Activated naive CD8-positive, alpha-beta T cell treated with anti-CD3 and anti-CD28 coated beads for 36 hours (primary cell): Measurements from ENCODE around the gene RTL3. TPM values are rescaled to one million over a fixed set of nuclear protein-coding genes. Genes with fewer than 3 reads are reported as not detected.

Source experiments
- DNase-seq: peaks from one replicate; pipeline ENCODE4 v3.0.0; 2021
- H3K27ac Mint-ChIP-seq: one replicate; pipeline ENCODE4 v1.8.0; 2022; ENCODE audit warnings: mild to moderate bottlenecking, moderate library complexity, mixed read lengths
- H3K27me3 Mint-ChIP-seq: one replicate; pipeline ENCODE4 v1.8.0; 2022; ENCODE audit warnings: mild to moderate bottlenecking, mixed read lengths
- H3K36me3 Mint-ChIP-seq: one replicate; pipeline ENCODE4 v1.8.0; 2021; ENCODE audit warnings: mild to moderate bottlenecking, mixed read lengths
- H3K4me1 Mint-ChIP-seq: one replicate; pipeline ENCODE4 v1.8.0; 2021; ENCODE audit warnings: mixed read lengths
- H3K4me3 Mint-ChIP-seq: one replicate; pipeline ENCODE4 v1.8.0; 2022; ENCODE audit warnings: mild to moderate bottlenecking, moderate library complexity, mixed read lengths
- H3K9me3 Mint-ChIP-seq: one replicate; pipeline ENCODE4 v1.8.0; 2022; ENCODE audit warnings: mixed read lengths
- total RNA-seq, 2 experiments: library from RNA; stranded (reverse); gene quantifications; one replicate each; pipeline ENCODE4 v1.2.3, GENCODE V29; 2021

Gene RTL3, protein sequence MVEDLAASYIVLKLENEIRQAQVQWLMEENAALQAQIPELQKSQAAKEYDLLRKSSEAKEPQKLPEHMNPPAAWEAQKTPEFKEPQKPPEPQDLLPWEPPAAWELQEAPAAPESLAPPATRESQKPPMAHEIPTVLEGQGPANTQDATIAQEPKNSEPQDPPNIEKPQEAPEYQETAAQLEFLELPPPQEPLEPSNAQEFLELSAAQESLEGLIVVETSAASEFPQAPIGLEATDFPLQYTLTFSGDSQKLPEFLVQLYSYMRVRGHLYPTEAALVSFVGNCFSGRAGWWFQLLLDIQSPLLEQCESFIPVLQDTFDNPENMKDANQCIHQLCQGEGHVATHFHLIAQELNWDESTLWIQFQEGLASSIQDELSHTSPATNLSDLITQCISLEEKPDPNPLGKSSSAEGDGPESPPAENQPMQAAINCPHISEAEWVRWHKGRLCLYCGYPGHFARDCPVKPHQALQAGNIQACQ
- not detected for total RNA-seq

DNA sequence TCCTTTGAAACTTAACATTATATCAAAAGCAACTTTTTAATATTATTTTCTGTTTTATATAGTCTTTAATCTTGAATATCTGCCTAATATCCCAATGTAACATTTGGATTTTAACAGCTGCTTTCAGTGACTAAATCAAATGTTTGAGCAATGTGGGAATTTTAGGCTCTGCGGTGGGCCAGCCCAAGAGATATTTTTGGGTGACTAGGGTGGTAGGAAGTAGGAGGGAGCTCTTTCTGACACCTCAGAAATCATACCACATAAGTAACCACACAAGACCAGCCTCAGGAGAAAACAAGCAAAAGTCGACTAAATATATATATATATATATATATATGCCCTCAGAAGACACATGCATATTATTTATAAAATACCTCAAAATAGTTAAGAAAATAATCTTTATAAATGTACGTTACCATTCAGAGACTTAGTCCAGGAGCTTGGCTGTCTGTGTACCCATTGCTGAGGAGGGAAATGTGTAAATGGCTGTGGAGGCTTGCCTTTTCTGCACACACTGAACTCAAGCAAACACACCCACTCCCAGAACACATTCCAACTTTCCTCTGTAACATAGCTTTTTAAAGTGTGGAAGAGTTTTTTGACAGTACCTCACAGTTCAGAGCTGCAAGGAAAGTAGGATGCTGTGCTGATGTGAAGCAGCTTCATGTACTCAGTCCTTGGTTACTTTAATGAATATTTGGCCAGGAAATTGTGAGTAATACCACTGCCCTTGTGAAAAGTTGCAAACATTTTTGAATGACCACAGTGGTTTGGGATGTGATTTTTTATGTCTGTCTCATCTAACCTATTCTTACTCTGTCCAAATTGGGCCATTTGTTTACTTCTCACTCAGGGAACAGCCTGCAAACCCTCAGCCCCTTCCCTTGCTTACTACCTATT is at the start of gene RTL3:
TSS of gene RTL3 (minus strand) at position 484 of the 900 bp plus-strand sequence. CDS start 908 bp downstream, outside the sequence.
- peaks cover 9% of the 10 kb centered on the region for H3K4me1 Mint-ChIP-seq
- no peaks in the 10 kb centered on the region for H3K36me3 Mint-ChIP-seq
- no peak within 1 kb of the TSS for H3K27ac Mint-ChIP-seq
- no peak for DNase-seq
- no peaks in the 10 kb centered on the region for H3K9me3 Mint-ChIP-seq
- H3K4me3 Mint-ChIP-seq = no peak within 1 kb of the TSS
- peaks cover 3% of the 10 kb centered on the region for H3K27me3 Mint-ChIP-seq

DNA sequence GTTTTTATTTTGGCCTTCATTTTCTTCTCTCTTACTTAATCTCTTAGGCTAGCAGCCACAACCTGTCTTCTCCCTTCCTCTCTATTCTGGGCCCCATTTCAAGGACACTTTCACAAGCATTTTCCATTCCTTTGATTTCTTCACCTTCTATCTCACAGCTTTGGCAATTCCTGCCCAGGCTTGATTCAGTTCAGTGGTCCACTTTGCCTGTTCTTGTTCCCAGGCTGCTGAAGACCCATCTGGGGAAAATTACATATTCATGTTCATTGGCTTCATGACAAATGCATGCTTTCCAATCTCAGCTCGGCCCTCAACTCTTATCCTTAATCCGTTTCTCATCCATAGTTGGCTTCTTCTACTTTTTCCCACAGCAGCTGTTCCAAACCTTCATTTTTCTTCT is 49.7 kb upstream of the RTL3 start:
- Mint-ChIP-seq H3K9me3 (no peaks in the 10 kb centered on the region), H3K27me3 (no peaks in the 10 kb centered on the region), H3K36me3 (no peaks in the 10 kb centered on the region), H3K4me3 (no peak overlapping the region), H3K27ac (no peak overlapping the region), H3K4me1 (no peaks in the 10 kb centered on the region)
- no peak for DNase-seq

DNA sequence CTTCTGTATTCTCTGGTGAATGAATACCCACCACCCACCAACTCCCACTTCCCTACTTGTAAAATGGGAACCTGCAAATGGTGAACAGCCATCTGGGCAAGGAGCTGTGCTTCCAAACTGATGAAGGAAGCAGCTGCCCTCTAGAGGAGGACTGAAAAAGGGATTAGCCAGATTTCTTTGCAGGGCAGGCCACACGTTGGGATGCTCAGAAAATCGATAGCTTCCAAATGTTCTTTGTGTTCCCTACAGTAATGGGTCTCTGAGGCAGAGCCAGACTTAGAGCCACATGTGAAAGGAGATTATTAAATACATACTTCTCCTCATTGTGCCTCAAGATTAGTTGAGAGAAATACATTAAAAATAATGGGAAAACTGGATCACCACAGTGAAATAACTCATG is 49.1 kb upstream of the RTL3 start:
- Mint-ChIP-seq H3K9me3 (no peaks in the 10 kb centered on the region), H3K27ac (no peak overlapping the region), H3K27me3 (no peaks in the 10 kb centered on the region), H3K4me3 (no peak overlapping the region), H3K4me1 (no peaks in the 10 kb centered on the region), H3K36me3 (no peaks in the 10 kb centered on the region)
- no peak for DNase-seq

DNA sequence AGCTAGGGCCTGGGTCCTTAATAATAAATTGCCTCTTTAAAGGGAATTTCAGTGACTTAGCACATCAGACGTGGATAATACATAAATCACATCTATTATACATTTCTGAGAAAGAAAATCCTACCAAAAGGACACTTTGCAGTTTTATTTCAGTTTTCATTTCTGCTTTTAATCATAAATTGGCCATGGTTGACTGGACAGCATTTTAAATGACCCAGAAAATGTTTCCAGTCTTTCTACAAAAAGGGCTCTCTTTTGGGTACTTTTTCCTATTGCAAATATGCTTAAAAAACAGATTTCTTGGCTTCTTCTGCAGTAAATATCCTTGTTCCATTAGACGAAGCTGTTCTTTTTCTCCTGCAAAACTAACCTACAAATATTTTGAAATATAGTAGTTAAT is 46.9 kb upstream of the RTL3 start:
- H3K4me1 Mint-ChIP-seq = no peaks in the 10 kb centered on the region
- no peak for DNase-seq
- no peaks in the 10 kb centered on the region for H3K9me3 Mint-ChIP-seq
- H3K27ac Mint-ChIP-seq = no peak overlapping the region
- H3K27me3 Mint-ChIP-seq = no peaks in the 10 kb centered on the region
- no peak overlapping the region for H3K4me3 Mint-ChIP-seq
- H3K36me3 Mint-ChIP-seq = no peaks in the 10 kb centered on the region

DNA sequence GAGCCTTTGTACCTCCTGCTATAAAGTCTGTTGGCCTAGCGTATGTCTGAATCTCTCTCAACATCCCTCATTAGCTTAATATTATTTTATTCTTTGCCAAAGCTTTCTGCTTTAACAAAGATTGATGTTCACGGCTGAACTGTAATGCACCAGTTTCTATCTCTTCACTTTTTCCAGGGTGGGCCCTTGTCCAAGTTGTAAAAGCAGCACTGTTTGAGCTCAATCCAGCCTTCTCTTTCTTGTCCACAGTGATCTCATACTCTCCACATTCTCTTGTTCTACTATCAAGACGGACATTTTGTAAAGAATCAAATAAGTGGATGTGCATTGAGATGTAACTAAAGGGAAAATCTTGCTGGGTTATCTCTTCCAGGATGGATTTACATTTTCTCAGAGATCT is 34.4 kb upstream of the RTL3 start:
- Mint-ChIP-seq H3K9me3 (peaks cover 4% of the 10 kb centered on the region), H3K4me3 (no peak overlapping the region), H3K4me1 (no peaks in the 10 kb centered on the region), H3K27me3 (no peaks in the 10 kb centered on the region), H3K36me3 (no peaks in the 10 kb centered on the region), H3K27ac (no peak overlapping the region)
- no peak for DNase-seq

DNA sequence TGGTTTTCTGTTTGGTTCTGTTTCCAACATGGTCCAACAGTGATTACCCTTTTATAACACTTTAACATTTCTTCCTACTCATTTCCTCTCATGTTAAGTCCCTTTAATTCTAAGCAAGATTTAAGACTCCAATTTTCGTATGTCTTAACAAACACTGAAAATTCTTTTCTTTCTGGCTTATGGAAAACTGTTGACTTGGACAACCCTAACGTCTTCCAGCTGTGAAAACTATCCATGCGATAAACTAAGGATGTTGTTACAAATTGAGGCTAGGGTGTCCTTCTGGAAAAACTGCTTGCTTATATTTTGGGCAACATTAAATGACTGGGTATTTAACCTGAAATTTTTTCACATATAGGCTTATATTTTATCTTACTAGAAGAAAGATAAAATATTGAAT is 33.9 kb upstream of the RTL3 start:
- Mint-ChIP-seq H3K9me3 (peaks cover 4% of the 10 kb centered on the region), H3K36me3 (no peaks in the 10 kb centered on the region), H3K27ac (no peak overlapping the region), H3K27me3 (no peaks in the 10 kb centered on the region), H3K4me3 (no peak overlapping the region), H3K4me1 (no peaks in the 10 kb centered on the region)
- DNase-seq = no peak

DNA sequence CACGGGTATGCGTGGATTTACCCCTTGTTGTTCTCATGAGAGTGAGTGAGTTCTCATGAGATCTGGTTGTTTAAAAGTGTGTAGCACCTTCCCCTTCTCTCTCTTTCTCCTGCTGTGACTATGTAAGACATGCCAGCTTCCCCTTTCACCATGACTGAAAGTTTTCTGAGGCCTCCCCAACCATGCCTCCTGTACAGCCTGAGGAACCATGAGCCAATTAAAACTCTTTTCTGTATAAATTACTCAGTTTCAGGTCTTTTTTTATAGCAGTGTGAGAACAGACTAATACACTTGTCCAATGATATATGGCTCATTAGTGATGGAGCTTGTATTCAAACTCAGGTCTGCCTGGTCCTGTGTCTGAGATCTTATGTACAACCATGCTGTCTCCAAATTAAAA is 28.5 kb upstream of the RTL3 start:
- Mint-ChIP-seq H3K27me3 (no peaks in the 10 kb centered on the region), H3K4me1 (peaks cover 2% of the 10 kb centered on the region), H3K27ac (no peak overlapping the region), H3K36me3 (no peaks in the 10 kb centered on the region), H3K9me3 (no peaks in the 10 kb centered on the region), H3K4me3 (no peak overlapping the region)
- DNase-seq = no peak

DNA sequence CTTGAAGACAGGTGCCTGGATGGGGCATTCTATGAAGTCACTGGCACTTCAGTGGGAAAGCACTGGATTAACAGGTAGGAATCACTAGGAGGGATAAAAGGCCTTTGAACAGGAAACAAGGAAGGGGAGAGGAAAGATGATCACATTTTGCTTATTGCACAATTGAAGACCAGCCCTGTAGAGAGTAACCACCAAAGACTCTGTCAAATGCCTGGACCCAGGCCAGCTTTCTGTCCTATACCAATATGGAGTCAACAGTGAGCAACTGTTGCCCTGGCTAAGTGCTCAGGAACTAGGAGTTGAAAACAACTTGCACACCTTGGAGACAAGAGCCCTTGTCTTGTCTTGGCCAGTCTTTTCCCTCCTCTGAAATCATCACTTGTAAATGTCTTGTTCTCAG is 14.1 kb upstream of the RTL3 start:
- H3K9me3 Mint-ChIP-seq = peaks cover 3% of the 10 kb centered on the region
- H3K36me3 Mint-ChIP-seq = no peaks in the 10 kb centered on the region
- no peaks in the 10 kb centered on the region for H3K4me1 Mint-ChIP-seq
- DNase-seq = no peak
- H3K27ac Mint-ChIP-seq = no peak overlapping the region
- H3K27me3 Mint-ChIP-seq = no peaks in the 10 kb centered on the region
- H3K4me3 Mint-ChIP-seq = no peak overlapping the region

DNA sequence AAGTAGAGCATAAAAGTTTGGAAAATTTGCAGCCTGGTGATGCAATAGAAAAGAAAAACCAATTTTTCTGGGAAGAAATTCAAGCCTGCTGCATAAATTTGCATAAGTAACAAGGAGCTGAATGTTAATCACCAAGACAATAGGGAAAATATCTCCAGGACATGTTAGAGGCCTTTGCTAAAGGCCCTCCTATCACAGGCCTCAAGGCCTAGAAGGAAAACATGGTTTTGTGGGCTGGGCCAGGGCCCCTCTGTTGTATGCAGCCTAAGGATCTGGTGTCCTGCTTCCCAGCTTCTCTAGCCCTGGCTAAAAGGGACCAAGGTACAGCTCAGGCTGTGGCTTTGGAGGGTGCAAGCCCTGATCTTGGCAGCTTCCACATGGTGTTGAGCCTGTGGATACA is 6.2 kb upstream of the RTL3 start:
- Mint-ChIP-seq H3K4me1 (no peaks in the 10 kb centered on the region), H3K27me3 (no peaks in the 10 kb centered on the region), H3K9me3 (no peaks in the 10 kb centered on the region), H3K36me3 (no peaks in the 10 kb centered on the region), H3K27ac (no peak overlapping the region), H3K4me3 (no peak overlapping the region)
- no peak for DNase-seq

DNA sequence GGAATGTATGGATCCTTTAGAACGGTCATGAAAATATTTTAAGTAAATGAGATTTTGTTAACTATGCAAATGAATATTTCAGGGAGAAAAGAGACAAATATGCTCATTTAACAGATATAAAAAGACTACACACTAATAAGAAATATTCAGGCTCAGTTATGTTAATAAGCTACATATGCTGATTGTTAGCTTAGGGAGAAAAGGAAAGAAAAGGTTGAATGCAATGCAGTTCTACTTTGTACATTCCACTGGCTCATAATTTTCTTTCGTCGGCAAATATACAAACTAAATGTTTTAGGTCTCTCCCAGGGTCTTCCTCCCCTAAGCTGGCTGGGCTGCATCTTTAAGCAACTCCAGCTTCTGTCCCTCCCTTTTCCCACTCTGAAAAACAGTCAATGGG is 2.7 kb upstream of the RTL3 start:
- peaks cover 9% of the 10 kb centered on the region for H3K4me1 Mint-ChIP-seq
- H3K36me3 Mint-ChIP-seq = no peaks in the 10 kb centered on the region
- H3K4me3 Mint-ChIP-seq = no peak overlapping the region
- H3K27ac Mint-ChIP-seq = no peak overlapping the region
- DNase-seq = no peak
- no peaks in the 10 kb centered on the region for H3K27me3 Mint-ChIP-seq
- no peaks in the 10 kb centered on the region for H3K9me3 Mint-ChIP-seq

DNA sequence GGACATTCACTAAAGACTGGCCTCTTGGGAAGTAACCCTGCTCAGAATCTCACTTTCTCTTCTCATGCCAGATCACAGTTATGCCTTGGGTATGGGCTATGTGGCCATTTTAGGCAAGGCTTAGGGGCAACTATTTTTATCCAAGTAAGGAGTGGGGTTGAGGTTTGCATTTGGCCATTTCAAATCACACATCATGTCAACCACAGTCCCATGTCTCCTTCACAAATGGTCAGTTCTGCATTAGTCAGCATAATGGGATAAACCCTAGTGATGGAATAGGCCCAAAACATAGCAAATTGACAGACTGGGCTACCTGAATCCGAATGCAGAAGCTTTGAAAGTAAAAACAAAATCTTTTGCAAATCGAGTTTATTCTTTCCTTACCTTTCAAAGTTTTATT is 827 bp upstream of the RTL3 start:
- no peak overlapping the region for H3K27ac Mint-ChIP-seq

DNA sequence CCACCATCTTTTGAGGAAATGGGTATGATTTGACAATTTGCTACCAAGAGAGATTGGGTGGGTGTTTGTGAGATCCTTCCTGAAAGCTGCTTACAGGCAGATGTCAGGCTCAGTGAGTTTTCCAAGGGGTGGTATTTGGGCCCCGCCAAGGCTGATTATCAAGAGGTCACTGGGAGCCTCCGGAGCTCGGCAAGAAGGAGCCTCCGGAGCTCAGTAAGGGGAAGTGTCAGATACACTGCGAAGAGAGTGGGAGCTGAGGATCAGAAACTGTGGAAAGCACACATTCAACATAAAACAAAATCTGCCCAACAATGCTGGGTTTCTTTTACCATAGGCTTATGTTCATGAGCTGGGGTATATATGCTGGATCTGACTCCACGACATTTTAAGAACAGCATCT is 714 bp downstream of the RTL3 start:
- H3K36me3 Mint-ChIP-seq = no peaks in the 10 kb centered on the region
- peaks cover 3% of the 10 kb centered on the region for H3K27me3 Mint-ChIP-seq
- DNase-seq = no peak
- no peak overlapping the region for H3K27ac Mint-ChIP-seq
- H3K4me3 Mint-ChIP-seq = no peak overlapping the region
- H3K4me1 Mint-ChIP-seq = peaks cover 11% of the 10 kb centered on the region
- no peaks in the 10 kb centered on the region for H3K9me3 Mint-ChIP-seq

More for the DNA sequence above, 827 bp upstream of the RTL3 start:
- no peaks in the 10 kb centered on the region for H3K9me3 Mint-ChIP-seq
- no peak for DNase-seq
- H3K27me3 Mint-ChIP-seq = no peaks in the 10 kb centered on the region
- no peaks in the 10 kb centered on the region for H3K36me3 Mint-ChIP-seq
- no peak overlapping the region for H3K4me3 Mint-ChIP-seq
- H3K4me1 Mint-ChIP-seq = peaks cover 9% of the 10 kb centered on the region

DNA sequence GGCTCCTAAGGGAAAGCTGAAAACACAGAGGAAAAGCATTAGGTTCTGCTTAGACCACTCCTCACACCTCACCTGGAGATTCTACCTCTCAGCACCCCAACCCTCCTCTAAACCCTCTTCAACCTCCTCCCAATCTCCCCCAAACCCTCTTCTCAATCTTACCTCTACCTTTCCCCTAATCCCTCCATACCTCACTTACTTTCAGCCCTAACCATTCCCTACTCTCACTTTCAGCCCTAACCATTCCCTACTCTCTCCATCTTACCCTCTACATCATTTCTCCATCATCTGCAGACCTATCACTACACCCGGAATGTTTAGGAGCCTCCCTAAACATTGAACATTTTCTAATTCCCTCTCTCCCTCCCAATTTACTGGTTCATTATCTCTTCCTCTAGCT is 3.5 kb downstream of the RTL3 start:
- Mint-ChIP-seq H3K27ac (no peak overlapping the region), H3K9me3 (no peaks in the 10 kb centered on the region), H3K36me3 (peaks cover 1% of the 10 kb centered on the region), H3K4me1 (peaks cover 24% of the 10 kb centered on the region), H3K27me3 (peaks cover 3% of the 10 kb centered on the region), H3K4me3 (no peak overlapping the region)
- no peak for DNase-seq

DNA sequence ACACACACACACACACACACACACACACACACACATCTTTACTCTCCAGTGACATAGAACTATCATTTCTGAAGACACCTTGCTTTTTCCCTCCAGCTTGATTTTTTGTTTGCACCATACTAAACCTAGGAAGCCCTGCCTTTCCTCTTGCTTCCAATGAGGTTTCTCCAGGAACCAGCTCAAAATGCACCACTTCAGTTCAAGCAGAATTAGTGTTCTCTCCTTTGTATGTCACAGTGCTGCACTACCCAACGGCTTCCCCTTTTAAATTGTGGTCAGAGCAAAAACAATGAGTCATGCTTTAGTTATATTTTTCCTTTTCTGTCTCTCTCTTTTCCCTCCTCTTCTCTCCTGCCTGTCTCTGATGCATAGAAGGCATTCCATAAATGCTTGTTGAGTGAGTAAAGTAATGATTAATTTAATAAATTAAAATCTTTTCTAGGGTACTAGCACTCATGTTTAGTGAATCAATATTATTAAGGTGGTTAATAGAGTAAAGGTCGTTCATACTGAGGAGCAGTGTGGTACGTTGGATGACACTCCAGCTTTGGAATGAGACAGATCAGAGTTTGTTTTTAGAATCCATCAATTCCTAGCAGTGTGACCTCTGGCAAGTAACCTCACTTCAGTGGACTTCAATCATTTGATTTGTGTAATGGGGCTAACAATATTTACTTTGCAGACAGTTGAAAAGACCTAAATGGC is 5.9 kb downstream of the RTL3 start:
- H3K9me3 Mint-ChIP-seq = peaks cover under 1% of the 10 kb centered on the region
- peaks cover 1% of the 10 kb centered on the region for H3K36me3 Mint-ChIP-seq
- peaks cover 3% of the 10 kb centered on the region for H3K27me3 Mint-ChIP-seq
- H3K27ac Mint-ChIP-seq = no peak overlapping the region
- H3K4me1 Mint-ChIP-seq = peaks cover 22% of the 10 kb centered on the region
- DNase-seq = no peak
- no peak overlapping the region for H3K4me3 Mint-ChIP-seq

DNA sequence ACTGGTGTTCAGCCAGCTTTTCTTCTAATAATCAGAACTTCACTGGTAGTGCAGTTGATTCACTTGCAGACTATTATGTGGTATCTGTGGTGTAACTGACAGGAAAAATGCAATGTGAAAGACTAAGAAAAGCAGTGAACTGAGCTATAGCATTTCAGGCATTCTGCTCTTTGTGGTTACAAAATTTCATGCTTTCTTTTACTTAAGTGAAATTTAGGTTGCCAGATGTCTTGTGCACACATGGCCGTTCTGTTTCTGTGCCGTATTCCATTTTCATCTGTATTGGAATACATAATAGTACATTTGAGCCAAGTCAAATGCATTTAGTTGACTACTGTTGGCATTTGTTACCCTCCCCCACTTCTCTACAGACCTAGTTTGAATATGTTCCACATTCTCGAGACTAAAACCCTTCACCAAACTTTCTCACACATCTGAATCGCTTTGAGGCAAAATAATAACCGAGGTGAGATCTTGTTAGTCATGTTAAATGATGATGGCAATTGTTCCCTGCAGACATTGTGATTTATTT is 8.2 kb downstream of the RTL3 start:
- peaks cover 3% of the 10 kb centered on the region for H3K27me3 Mint-ChIP-seq
- H3K36me3 Mint-ChIP-seq = peaks cover 11% of the 10 kb centered on the region
- peak overlapping the region; percentile 60 for H3K4me3 Mint-ChIP-seq
- peak overlapping the region; percentile 85 for H3K27ac Mint-ChIP-seq
- peaks cover 21% of the 10 kb centered on the region for H3K4me1 Mint-ChIP-seq
- peaks cover 10% of the 10 kb centered on the region for H3K9me3 Mint-ChIP-seq
- DNase-seq = no peak
